Ectodermal cell (in vitro differentiated cells): ENCODE results near the gene SPC24.

Experiments used
- H3K27ac ChIP-seq: 2 replicates; pipeline ENCODE4 v1.7.0; 2013; ENCODE audit warnings: mild to moderate bottlenecking, low read depth, low read length; ENCODE audit not compliant: insufficient read depth, poor library complexity, severe bottlenecking
- H3K27me3 ChIP-seq: 2 replicates; pipeline ENCODE4 v1.7.0; 2013; ENCODE audit warnings: mild to moderate bottlenecking, low read length; ENCODE audit not compliant: insufficient read depth, control insufficient read depth, poor library complexity, severe bottlenecking
- H3K36me3 ChIP-seq: one replicate; pipeline ENCODE4 v1.7.0; 2013; ENCODE audit warnings: low read length; ENCODE audit not compliant: control insufficient read depth, insufficient read depth
- H3K4me1 ChIP-seq: one replicate; pipeline ENCODE4 v1.7.0; 2013; ENCODE audit warnings: low read length; ENCODE audit not compliant: control insufficient read depth, insufficient read depth
- H3K4me3 ChIP-seq: 2 replicates; pipeline ENCODE4 v1.7.0; 2013; ENCODE audit warnings: low read depth, low read length, control low read depth; ENCODE audit not compliant: insufficient read depth
- H3K9me3 ChIP-seq: 2 replicates; pipeline ENCODE4 v1.7.0; 2013; ENCODE audit warnings: mild to moderate bottlenecking, low read length, moderate library complexity; ENCODE audit not compliant: control insufficient read depth
- WGBS, 2 experiments: methylation state at CpG; one replicate each; pipeline ENCODE4 v1.1.7; 2013; ENCODE audit warnings: missing lambda C conversion rate in 2 of 2; 5-methylcytosine and 5-hydroxymethylcytosine counted together

Gene SPC24

DNA sequence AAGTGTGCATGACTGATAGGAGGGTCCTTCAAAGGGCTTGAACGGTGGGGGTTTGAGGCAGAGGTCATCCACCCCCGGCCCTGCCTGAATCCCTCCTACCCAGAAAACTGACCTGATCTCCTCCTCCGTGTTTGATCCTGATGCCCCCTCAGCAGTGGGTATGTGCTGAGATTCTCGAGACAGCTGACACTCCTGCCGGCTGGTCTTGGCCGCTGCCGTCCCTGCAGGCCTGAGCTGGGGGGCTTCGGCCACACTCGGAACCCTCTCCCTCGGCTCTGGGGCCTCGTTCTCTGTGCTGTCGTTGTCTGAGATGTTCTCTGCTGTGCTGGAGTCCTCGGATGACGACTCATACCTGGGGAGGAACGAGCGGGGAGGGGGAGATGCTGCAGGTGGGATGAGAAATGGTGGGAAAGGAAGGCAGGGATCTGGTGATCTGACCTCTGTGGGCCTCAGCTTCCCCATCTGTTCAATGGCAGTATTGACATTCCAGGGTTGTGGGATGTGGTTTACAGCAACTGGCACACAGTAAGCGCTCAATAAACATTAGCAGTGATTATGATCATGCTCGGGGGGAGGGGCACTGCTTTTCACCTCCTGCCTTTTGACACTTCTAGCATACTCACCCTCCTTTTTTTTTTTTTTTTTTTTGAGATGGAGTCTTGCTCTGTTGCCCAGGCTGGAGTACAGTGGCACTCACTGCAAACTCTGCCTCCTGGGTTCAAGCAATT, 21.0 kb upstream of the SPC24 start:
- Histone ChIP-seq H3K36me3 (peaks cover 16% of the 10 kb centered on the region), H3K27me3 (no peaks in the 10 kb centered on the region), H3K4me1 (no peaks in the 10 kb centered on the region), H3K4me3 (no peak overlapping the region), H3K9me3 (no peaks in the 10 kb centered on the region), H3K27ac (no peak overlapping the region)
- 95 to 96% methylated on average over 18 of the region's 18 CpGs for WGBS, 2 experiments

DNA sequence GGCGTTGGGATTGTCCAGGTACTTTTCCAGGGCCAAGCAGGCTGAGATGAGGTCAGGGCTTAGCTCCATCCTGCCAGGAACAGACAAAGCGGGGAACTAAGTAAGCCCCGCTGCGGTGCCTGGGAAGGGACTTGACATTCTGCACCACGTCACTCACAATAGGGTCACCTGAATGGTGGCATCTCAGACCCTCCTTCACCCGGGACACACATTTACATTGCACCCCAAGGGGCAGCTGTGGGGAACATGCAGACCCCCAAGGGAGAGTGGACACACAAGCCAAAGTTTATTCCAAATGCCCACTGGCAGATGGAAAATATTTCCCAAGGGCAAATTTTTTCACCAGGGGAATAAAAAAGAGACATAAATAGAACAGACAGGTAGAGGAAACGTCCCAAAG, 20.3 kb upstream of the SPC24 start:
- Histone ChIP-seq H3K4me1 (no peaks in the 10 kb centered on the region), H3K36me3 (peaks cover 16% of the 10 kb centered on the region)
- WGBS, 2 experiments = 87 to 89% methylated on average over 7 of the region's 7 CpGs

DNA sequence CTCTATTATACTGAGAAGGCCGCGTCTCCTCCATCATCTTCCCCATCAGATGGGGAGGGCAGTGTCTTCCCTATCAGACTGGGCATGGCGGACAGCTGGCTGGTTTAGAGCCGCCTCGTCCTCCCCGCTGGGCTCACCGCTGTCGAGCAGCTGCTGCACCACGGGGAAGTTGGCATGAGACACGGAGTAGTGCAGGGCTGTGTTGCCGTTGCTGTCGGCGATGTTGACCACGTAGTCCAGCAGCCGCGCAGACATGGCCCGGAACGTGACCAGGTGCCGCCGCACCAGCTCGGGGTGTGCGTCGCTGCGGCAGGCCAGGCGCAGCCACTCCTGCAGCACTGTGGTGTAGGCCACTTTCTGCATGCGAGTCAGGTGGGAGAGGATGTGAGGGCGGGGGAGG, 18.8 kb upstream of the SPC24 start:
- H3K27me3 ChIP-seq = no peaks in the 10 kb centered on the region
- peaks cover 16% of the 10 kb centered on the region for H3K36me3 ChIP-seq
- no peak overlapping the region for H3K4me3 ChIP-seq
- no peak overlapping the region for H3K27ac ChIP-seq
- H3K9me3 ChIP-seq = no peaks in the 10 kb centered on the region
- 94 to 97% methylated on average over 27 of the region's 27 CpGs for WGBS, 2 experiments
- H3K4me1 ChIP-seq = no peaks in the 10 kb centered on the region

More for the DNA sequence above, 20.3 kb upstream of the SPC24 start:
- Histone ChIP-seq H3K4me3 (no peak overlapping the region), H3K9me3 (no peaks in the 10 kb centered on the region), H3K27ac (no peak overlapping the region), H3K27me3 (no peaks in the 10 kb centered on the region)

DNA sequence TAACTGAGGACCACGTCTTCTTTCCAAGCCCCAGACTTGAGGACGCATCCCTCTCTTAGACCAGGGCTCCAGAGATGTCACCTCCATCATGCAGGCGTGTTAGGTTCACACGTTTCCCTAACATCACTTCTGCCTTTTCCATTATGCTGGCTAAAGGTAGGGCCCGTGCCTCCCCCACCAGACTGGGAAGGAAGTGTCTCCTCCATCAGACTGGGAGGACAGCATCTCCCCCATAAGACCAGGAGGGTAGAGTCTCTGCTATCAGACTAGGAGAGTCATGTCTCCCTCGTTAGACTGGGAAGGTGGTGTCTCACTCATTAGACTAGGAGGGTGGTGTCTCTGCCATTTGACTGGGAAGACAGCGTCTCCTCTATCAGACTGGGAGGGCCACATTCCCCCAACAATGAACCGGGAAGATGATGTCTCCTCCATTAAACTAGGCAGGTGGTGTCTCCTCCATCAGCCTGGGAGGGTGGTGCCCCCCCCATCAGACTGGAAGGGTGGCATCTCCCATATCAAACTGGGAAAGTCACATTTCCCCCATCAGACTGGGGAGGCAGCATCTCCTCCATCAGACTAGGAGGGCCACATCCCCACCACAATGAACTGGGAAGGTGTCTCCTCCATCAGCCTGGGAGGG, 18.1 kb upstream of the SPC24 start:
- 89% methylated on average over 8 of the region's 8 CpGs for WGBS, 2 experiments
- Histone ChIP-seq H3K27me3 (no peaks in the 10 kb centered on the region), H3K9me3 (no peaks in the 10 kb centered on the region), H3K4me3 (no peak overlapping the region), H3K4me1 (no peaks in the 10 kb centered on the region), H3K36me3 (peaks cover 16% of the 10 kb centered on the region), H3K27ac (no peak overlapping the region)

DNA sequence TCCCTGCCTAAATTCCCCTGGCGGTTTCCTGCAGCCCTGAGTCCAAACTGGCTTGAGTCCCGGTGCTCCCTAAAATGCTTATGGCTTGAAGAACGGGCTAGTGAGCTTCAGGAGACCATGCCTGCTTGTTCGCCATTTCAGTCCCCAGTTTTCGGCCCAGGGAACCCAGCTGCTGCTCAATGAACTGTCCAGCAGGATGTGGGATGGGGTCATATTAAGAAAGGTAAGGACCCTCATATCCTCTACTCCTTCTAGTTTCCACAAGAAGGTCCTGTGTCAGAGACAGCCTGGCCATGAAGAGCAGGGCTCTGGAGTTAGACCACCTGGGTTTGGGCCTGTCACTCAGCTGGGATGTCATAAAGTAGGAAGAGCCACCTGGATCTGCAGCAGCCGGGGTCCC, 17.0 kb upstream of the SPC24 start:
- Histone ChIP-seq H3K4me3 (no peak overlapping the region), H3K27me3 (no peaks in the 10 kb centered on the region), H3K36me3 (peaks cover 16% of the 10 kb centered on the region), H3K27ac (no peak overlapping the region), H3K9me3 (no peaks in the 10 kb centered on the region), H3K4me1 (no peaks in the 10 kb centered on the region)
- WGBS, 2 experiments = 94 to 96% methylated on average over 6 of the region's 6 CpGs

DNA sequence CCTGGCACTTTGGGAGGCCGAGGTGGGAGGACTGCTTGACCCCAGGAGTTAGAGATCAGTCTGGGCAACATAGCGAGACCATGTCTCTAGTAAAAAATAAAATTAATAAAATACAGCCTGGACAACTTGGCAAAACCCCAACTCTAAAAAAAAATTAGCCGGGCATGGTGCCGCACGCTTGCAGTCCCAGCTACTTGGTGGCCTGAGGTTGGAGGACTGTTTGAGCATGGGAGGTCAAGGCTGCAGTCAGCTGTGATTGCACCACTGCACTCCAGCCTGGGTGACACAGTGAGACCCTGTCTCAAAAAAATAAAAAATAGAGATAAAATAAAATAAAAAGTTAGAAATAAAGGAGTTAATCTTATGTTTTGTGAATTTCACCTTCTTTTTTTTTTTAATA, 15.6 kb upstream of the SPC24 start:
- peaks cover 12% of the 10 kb centered on the region for H3K36me3 ChIP-seq
- no peaks in the 10 kb centered on the region for H3K4me1 ChIP-seq
- H3K27me3 ChIP-seq = no peaks in the 10 kb centered on the region
- 92 to 95% methylated on average over 4 to 5 of the region's 5 CpGs for whole genome bisulfite sequencing, 2 experiments
- no peak overlapping the region for H3K27ac ChIP-seq
- H3K4me3 ChIP-seq = no peak overlapping the region
- no peaks in the 10 kb centered on the region for H3K9me3 ChIP-seq

DNA sequence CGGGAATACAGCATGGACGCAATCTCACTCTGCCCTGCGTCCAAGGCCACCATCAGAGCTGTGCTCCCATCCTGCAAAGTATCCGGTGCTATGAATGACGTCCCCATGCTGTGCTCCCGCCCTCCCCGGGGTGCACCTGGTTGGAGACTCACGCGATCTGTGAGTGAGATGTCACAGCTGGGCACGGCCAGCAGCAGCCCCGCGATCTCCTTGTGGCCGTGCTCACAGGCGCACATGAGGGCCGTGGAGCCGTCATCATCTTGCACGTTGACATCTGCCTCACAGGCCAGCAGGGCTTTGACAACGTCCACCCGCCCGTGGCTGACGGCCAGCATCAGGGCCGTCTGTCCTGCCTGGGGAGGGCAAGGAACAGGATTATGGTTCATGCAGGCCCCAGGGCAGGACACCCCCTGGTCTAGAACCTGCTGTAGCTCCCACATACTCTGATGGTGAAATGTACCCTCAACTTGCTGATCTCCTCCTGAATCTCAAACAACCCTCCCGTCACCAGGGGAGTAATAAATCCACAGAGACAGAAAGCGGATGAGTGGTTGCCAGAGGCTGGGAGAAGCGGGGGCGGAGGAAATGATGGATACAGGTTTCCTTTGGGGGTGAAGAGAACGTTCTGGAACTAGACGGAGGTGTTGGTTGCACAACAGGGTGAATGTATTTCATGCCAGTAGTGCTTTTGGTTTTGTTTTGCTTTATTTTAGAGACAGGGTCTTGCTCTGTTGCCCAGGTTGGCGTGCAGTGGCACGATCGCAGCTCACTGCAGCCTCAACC, 14.5 kb upstream of the SPC24 start:
- peaks cover 13% of the 10 kb centered on the region for H3K36me3 ChIP-seq
- H3K4me3 ChIP-seq = no peak overlapping the region
- no peaks in the 10 kb centered on the region for H3K27me3 ChIP-seq
- H3K4me1 ChIP-seq = no peaks in the 10 kb centered on the region
- no peaks in the 10 kb centered on the region for H3K9me3 ChIP-seq
- no peak overlapping the region for H3K27ac ChIP-seq
- WGBS, 2 experiments = 95 to 97% methylated on average over 31 of the region's 31 CpGs

DNA sequence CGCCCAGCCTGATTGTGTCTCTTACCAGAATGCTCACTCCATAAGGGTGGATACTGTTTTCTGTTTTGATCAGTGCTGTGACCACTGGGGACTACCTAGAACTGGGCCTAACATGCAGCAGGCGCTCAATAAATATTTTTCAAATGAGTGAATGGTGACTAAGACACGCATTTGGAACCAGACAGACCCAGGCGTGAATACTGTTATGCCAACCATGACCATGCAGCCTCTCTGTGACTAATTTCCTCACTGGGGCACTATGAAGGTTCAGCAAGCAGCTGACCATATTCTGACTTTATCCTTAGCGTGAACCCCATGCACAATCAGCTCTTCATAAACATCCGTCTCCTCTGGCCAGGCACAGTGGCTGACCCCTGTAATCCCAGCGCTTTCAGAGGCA, 13.0 kb upstream of the SPC24 start:
- no peaks in the 10 kb centered on the region for H3K9me3 ChIP-seq
- H3K27ac ChIP-seq = no peak overlapping the region
- H3K27me3 ChIP-seq = no peaks in the 10 kb centered on the region
- H3K4me3 ChIP-seq = no peak overlapping the region
- 85 to 90% methylated on average over 7 of the region's 7 CpGs for WGBS, 2 experiments
- H3K4me1 ChIP-seq = no peaks in the 10 kb centered on the region
- peaks cover 5% of the 10 kb centered on the region for H3K36me3 ChIP-seq

DNA sequence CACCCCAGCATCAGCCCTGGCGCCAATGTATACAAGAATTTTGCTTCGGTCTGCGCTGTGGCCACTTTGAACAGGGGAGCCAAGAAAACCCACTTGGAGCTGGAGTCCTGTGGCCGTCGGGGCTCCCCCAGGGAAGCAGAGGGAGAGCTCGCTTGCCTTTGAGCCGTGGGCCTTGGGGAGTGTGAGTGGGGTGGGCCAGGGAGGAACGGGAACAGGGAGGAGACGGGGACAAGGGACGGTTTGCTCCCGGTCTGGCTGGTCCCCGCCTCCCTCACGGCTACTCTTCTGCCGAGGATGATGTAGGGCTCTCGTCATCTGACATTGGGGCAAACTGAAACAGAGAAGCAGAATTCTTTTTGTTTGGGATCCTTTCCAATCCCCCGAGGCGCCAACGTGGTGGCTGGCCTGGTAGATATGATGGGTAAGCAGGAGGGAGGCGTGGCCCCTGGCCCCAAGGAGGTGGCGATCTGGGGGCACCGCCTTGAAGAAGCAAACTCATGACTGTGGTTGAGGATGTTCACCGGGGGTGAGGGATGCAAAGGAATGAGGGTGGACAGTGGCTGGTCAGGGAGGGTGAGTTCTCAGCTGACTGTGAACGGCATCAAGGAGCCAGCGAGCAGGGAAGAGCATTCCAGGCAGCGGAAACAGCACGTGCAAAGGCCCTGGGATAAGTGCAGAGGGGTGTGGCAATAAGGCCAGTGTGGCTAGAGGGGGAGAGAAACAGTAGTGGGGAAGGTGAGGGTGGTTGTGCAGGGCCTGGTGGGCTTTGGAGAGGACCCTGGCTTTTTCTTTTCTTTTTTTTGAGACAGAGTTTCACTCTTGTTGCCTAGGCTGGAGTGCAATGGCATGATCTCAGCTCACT, 10.9 kb upstream of the SPC24 start:
- Histone ChIP-seq H3K4me3 (no peak overlapping the region), H3K4me1 (no peaks in the 10 kb centered on the region), H3K9me3 (no peaks in the 10 kb centered on the region), H3K36me3 (peaks cover 4% of the 10 kb centered on the region), H3K27ac (no peak overlapping the region), H3K27me3 (no peaks in the 10 kb centered on the region)
- WGBS, 2 experiments = 89 to 90% methylated on average over 26 of the region's 26 CpGs
